Measurements from ENCODE around the gene GALR2.

GALR2 gene, protein sequence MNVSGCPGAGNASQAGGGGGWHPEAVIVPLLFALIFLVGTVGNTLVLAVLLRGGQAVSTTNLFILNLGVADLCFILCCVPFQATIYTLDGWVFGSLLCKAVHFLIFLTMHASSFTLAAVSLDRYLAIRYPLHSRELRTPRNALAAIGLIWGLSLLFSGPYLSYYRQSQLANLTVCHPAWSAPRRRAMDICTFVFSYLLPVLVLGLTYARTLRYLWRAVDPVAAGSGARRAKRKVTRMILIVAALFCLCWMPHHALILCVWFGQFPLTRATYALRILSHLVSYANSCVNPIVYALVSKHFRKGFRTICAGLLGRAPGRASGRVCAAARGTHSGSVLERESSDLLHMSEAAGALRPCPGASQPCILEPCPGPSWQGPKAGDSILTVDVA

DNA sequence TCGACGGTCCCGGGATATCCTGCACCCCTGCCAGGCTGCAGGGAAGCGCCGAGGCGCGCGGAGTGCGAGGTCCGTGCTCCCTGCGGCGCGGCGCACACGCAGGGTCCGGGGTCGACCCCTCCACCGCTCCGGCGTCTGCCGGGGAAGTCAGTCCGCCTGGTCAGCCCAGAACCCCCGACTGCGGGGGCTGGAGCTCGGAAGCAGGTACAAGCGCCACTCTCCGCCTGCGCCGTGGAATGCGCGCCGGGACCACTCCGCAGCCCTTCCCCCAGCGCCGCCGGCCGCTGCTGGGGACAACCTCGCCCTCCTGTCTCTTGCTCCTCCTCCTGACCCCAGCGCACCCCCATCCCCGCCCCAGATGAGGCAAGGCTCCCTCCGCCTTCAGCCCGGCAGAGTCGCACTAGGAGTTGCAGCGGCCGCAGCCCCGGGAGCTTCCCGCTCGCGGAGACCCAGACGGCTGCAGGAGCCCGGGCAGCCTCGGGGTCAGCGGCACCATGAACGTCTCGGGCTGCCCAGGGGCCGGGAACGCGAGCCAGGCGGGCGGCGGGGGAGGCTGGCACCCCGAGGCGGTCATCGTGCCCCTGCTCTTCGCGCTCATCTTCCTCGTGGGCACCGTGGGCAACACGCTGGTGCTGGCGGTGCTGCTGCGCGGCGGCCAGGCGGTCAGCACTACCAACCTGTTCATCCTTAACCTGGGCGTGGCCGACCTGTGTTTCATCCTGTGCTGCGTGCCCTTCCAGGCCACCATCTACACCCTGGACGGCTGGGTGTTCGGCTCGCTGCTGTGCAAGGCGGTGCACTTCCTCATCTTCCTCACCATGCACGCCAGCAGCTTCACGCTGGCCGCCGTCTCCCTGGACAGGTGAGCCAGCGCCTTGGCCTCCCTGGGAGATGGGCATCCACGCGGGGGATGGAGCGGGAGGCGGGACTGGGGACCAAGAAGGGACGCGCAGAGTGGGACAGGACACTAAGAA, at the start of gene GALR2:
GALR2 (plus strand) TSS at position 392 of the 974 bp plus-strand sequence; CDS start at position 495, 103 bp downstream.
- no peak for DNase-seq (ENCODE audit: low read depth)
- no peak within 1 kb of the TSS for H3K4me3 ChIP-seq (ENCODE audit: low read depth, low read length)
- TF ChIP-seq, protein P1, sequence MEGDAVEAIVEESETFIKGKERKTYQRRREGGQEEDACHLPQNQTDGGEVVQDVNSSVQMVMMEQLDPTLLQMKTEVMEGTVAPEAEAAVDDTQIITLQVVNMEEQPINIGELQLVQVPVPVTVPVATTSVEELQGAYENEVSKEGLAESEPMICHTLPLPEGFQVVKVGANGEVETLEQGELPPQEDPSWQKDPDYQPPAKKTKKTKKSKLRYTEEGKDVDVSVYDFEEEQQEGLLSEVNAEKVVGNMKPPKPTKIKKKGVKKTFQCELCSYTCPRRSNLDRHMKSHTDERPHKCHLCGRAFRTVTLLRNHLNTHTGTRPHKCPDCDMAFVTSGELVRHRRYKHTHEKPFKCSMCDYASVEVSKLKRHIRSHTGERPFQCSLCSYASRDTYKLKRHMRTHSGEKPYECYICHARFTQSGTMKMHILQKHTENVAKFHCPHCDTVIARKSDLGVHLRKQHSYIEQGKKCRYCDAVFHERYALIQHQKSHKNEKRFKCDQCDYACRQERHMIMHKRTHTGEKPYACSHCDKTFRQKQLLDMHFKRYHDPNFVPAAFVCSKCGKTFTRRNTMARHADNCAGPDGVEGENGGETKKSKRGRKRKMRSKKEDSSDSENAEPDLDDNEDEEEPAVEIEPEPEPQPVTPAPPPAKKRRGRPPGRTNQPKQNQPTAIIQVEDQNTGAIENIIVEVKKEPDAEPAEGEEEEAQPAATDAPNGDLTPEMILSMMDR (IDR thresholded peaks at IDR 0.05; ENCODE audit: low read depth, low read length, missing control alignments), result no peak

DNA sequence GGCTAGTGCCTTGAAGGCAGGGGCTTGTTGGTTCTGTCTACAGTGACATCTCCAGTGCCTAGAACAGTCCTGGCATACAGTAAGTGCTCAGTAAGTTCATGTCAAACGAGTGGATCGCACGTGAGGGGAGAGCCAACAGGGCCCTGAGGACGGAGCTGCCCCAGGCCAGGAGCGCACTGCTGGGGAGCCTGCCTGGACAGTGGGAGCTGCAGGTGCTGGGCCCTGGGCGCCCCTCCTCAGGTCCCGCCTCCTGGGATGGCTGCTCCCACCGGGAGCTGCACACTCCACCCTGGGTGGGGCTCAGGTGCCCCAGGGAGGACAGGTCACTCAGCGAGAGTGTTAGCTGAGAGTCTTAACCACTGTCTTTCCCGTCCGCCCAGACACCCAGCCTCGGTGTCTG, 49.3 kb upstream of the GALR2 start:
- TF ChIP-seq, protein P1 (IDR thresholded peaks at IDR 0.05; ENCODE audit: low read depth, low read length, missing control alignments), result no peak
- H3K4me3 ChIP-seq (ENCODE audit: low read depth, low read length), result no peak overlapping the region
- no peak for DNase-seq (ENCODE audit: low read depth)

DNA sequence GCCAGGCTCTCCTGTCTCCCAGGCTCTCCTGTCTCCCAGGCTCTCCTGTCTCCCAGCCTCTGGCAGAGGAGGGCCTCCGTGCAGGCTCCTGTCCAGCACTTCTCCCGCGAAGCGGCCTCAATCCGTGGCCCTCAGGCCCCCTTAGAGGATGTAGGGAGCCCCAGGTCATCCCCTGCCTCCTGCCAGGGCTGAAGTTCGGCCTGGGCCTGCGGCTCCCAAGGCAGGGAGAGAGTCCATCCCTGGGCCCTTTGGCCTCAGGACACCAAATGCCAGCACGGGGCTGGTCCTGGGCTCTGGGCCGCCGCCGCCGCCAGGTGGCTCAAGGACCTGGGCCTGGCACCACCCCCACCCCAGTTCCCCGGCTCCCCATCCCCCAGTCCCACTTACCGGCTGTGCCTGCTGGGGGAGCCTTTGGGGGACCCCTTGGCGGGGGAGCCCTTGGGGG, 47.8 kb upstream of the GALR2 start:
- TF ChIP-seq, protein P1 (IDR thresholded peaks at IDR 0.05; ENCODE audit: low read depth, low read length, missing control alignments), result no peak
- no peak for DNase-seq (ENCODE audit: low read depth)
- H3K4me3 ChIP-seq (ENCODE audit: low read depth, low read length), result no peak overlapping the region

DNA sequence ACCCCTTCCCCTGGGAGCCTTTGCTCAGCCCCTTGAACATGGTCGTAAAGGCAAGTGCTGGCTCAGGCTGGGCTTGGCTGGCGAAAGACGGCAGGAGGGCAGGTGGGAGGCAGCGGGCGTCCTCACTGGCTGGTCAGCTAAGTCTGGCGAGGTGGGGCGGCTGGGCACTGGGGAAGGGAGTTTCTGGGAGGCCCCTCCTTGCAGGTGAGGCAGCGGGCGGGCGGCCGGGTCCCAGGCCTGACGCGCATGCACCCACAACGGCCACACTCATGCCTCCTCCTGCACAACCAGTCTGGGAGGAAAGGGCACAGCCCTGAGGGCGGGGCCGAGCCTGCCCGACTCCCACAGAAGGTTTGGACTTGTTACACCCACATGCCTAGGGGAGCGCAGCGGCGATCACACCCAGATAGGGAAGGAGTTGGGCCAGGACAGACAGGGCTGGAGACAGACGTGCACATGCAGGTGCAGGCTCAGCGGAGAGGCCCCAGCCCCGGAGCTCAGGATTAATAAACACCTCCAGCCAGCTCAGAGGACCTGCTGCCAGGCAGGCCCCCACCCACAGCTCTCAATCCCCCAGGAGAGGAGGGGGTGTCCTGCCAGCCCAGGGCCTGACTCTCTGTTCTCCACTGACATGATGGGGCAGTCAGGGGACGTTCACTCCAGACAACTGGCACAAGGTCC, 47.3 kb upstream of the GALR2 start, which contains the start of gene EVPL:
EVPL (minus strand) TSS at position 148 of the 681 bp plus-strand sequence; CDS start at position 40, 108 bp downstream.
- TF ChIP-seq, protein P1 (IDR thresholded peaks at IDR 0.05; ENCODE audit: low read depth, low read length, missing control alignments), result no peak
- DNase-seq (ENCODE audit: low read depth), result no peak
- H3K4me3 ChIP-seq (ENCODE audit: low read depth, low read length), result no peak within 1 kb of the TSS

DNA sequence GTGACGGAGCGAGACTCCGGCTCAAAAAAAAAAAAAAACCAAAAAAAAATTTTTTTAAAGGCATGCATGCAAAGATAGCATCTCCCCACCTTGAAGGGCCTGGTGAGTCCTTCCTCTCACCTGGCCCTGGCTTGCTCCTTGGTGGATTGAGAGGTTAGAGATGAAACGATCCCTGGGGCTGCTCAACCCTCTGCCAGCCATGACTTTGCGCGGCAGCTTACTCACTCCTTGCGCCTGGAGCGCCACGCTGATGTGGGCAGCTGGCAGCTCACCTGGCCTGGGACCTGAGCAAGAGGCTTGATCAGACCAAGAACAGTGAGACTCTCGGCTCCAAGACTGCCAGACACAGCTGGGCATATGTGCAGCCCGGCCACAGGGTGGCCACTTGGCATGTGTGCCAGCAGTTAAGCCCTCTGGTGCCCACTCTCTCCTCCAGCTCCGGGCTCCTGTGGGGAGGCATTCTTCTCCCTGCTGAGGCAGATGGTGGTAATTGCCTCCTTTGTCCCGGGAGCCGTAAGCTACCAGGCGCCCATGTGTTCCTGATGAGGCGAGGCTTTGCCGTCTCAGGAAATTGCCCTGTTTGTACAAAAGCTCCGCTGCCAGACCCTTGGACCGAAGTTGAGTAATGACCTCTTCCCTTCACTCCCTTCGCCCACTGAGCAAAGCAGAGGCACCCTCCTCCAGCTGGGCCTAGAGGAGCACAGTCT, 42.4 kb upstream of the GALR2 start:
- TF ChIP-seq, protein P1 (IDR thresholded peaks at IDR 0.05; ENCODE audit: low read depth, low read length, missing control alignments), result no peak
- no peak overlapping the region for H3K4me3 ChIP-seq (ENCODE audit: low read depth, low read length)
- no peak for DNase-seq (ENCODE audit: low read depth)

DNA sequence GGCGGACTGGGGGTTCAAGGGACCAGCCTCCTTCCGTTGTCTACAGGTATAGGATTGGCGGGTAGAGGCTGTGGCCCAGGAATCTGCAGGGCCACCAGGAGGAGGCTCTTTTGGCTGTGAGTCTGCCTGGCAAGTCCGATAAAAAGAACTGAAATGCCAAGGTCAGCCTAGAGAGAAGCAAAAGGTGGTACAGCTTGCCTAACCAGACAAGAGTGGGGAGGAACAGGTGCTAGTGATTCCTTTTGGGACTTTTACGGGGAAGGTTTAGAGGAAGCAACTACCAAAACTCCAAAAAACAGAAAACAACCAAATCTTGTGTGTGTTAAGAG, 41.8 kb upstream of the GALR2 start:
- no peak for DNase-seq (ENCODE audit: low read depth)
- no peak overlapping the region for H3K4me3 ChIP-seq (ENCODE audit: low read depth, low read length)
- TF ChIP-seq, protein P1 (IDR thresholded peaks at IDR 0.05; ENCODE audit: low read depth, low read length, missing control alignments), result no peak
